CD4-positive, alpha-beta T cell (primary cell): ENCODE measurements around the gene RAD51B. TPM values are rescaled to one million over a fixed set of nuclear protein-coding genes. Genes with fewer than 3 reads are reported as not detected.

ENCODE experiments used
- ATAC-seq: fragments of 200-7000 bp; cut with Tn5 transposase; one replicate; pipeline ENCODE4 v1.10.0; 2022; ENCODE audit warnings: mild to moderate bottlenecking; ENCODE audit not compliant: poor library complexity
- CTCF ChIA-PET: fragments of 350-600 bp; sonication (Branson Sonifier 250); formaldehyde crosslinking; loops from one replicate; lab custom pipeline; 2021; ENCODE audit warnings: antibody characterized with exemption, inconsistent platforms; lab: Charles Lee
- POLR2A ChIA-PET: fragments of 350-600 bp; sonication (Branson Sonifier 250); formaldehyde crosslinking; loops from one replicate; lab custom pipeline; 2021; ENCODE audit warnings: antibody characterized with exemption, inconsistent platforms; lab: Charles Lee
- DNase-seq, 14 experiments: peaks; one replicate each; pipeline ENCODE4 v3.0.0-alpha.2; 2013 to 2020; ENCODE audit warnings: mixed read lengths in 2 of 14
- H3K27ac ChIP-seq, 2 donors: one replicate each; pipeline versions ENCODE4 v1.5.1 to v1.7.0; 2013; ENCODE audit warnings: low read length in 2 of 2, low read depth in 1 of 2, mild to moderate bottlenecking in 1 of 2
- H3K27me3 ChIP-seq, 2 experiments: 1 replicate in 1 of 2; 2 replicates in 1 of 2; pipeline versions ENCODE4 v1.6.1 to v1.7.0; 2013; ENCODE audit warnings: low read length in 2 of 2, control low read depth in 1 of 2, mild to moderate bottlenecking in 1 of 2, moderate library complexity in 1 of 2; ENCODE audit not compliant: insufficient read depth in 2 of 2, control insufficient read depth in 1 of 2
- H3K36me3 ChIP-seq: one replicate; pipeline ENCODE4 v1.6.1; 2013; ENCODE audit warnings: low read length, control low read depth; ENCODE audit not compliant: insufficient read depth
- H3K4me1 ChIP-seq: one replicate; pipeline ENCODE4 v1.6.1; 2013; ENCODE audit warnings: low read length, control low read depth; ENCODE audit not compliant: insufficient read depth
- H3K4me3 ChIP-seq: one replicate; pipeline ENCODE4 v1.5.1; 2013; ENCODE audit warnings: mild to moderate bottlenecking, low read length, moderate library complexity
- H3K9me3 ChIP-seq, 2 experiments: 1 replicate in 1 of 2; 2 replicates in 1 of 2; pipeline versions ENCODE4 v1.6.1 to v1.7.0; 2013; ENCODE audit warnings: low read length in 2 of 2, mild to moderate bottlenecking in 2 of 2, control low read depth in 1 of 2, moderate library complexity in 1 of 2; ENCODE audit not compliant: control insufficient read depth in 1 of 2, insufficient read depth in 1 of 2
- H3K27ac Mint-ChIP-seq: one replicate; pipeline ENCODE4 v1.8.0; 2020; ENCODE audit warnings: mixed read lengths
- H3K27me3 Mint-ChIP-seq: one replicate; pipeline ENCODE4 v1.8.0; 2021; ENCODE audit warnings: mixed read lengths
- H3K36me3 Mint-ChIP-seq: one replicate; pipeline ENCODE4 v1.8.0; 2021; ENCODE audit warnings: low read depth, mixed read lengths
- H3K4me1 Mint-ChIP-seq: one replicate; pipeline ENCODE4 v1.8.0; 2021; ENCODE audit warnings: low read depth, mixed read lengths
- H3K4me3 Mint-ChIP-seq: one replicate; pipeline ENCODE4 v1.8.0; 2020; ENCODE audit warnings: mild to moderate bottlenecking, mixed read lengths
- H3K9me3 Mint-ChIP-seq: one replicate; pipeline ENCODE4 v1.8.0; 2020; ENCODE audit warnings: mixed read lengths
- intact Hi-C, 2 experiments: fragments of 100-400 bp; cut with DNase I in 1 of 2; cut with micrococcal nuclease in 1 of 2; formaldehyde crosslinking; loops; one replicate each; pipeline versions ENCODE4 v1.15.1 to v1.9.0; 2023 to 2025; cut with DNase I, micrococcal nuclease
- total RNA-seq, 174 experiments: library from RNA in 2 of 174; stranded (reverse) in 2 of 174; gene quantifications; one replicate each; pipeline ENCODE4 v1.2.3 and lab custom pipeline; 2021 to 2026
- TF ChIP-seq, protein P1 (sequence below): fragments of 200-600 bp; IDR thresholded peaks from one replicate; pipeline ENCODE4 v1.8.0; 2022; ENCODE audit warnings: antibody characterized with exemption, mild to moderate bottlenecking

The RAD51B gene
- total RNA-seq, 2 experiments from 2014 or later: 18.4 to 20.0 TPM

DNA sequence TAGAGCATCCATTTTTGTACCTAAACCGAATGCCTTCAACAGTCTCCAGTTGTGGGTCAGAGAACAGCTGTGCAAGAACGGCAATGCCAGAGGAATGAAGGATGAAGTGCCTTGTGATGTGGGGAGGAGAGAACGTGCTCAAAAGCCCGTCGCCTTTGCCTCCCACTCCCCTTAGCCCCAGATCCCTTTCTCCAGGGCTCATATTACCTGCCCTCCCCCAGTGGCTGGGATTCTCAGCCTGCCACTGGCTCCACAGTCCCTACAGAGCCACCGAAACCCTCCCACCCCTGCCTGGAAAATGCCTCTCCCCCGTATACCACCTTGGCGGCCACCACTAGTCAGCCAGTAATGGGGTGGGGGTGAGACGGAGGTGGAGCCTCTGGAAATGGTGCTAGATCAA lies 814.8 kb downstream of the RAD51B start:
- intact Hi-C loops: no loop called here
- H3K9me3 Mint-ChIP-seq: no peaks in the 10 kb centered on the region
- no peaks in the 10 kb centered on the region for H3K36me3 Mint-ChIP-seq
- Histone ChIP-seq H3K27me3 (no peaks in the 10 kb centered on the region), H3K27ac (no peak overlapping the region), H3K9me3 (no peaks in the 10 kb centered on the region), H3K4me3 (no peak overlapping the region), H3K4me1 (peaks cover 20% of the 10 kb centered on the region), H3K36me3 (no peaks in the 10 kb centered on the region)
- ATAC-seq (no peak), DNase-seq (no peak)
- TF ChIP-seq, protein P1, sequence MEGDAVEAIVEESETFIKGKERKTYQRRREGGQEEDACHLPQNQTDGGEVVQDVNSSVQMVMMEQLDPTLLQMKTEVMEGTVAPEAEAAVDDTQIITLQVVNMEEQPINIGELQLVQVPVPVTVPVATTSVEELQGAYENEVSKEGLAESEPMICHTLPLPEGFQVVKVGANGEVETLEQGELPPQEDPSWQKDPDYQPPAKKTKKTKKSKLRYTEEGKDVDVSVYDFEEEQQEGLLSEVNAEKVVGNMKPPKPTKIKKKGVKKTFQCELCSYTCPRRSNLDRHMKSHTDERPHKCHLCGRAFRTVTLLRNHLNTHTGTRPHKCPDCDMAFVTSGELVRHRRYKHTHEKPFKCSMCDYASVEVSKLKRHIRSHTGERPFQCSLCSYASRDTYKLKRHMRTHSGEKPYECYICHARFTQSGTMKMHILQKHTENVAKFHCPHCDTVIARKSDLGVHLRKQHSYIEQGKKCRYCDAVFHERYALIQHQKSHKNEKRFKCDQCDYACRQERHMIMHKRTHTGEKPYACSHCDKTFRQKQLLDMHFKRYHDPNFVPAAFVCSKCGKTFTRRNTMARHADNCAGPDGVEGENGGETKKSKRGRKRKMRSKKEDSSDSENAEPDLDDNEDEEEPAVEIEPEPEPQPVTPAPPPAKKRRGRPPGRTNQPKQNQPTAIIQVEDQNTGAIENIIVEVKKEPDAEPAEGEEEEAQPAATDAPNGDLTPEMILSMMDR: no peak
- no peak overlapping the region for H3K4me3 Mint-ChIP-seq
- ChIA-PET POLR2A (no interaction called here), CTCF (no interaction called here)
- no peak overlapping the region for H3K27ac Mint-ChIP-seq
- H3K27me3 Mint-ChIP-seq: no peaks in the 10 kb centered on the region
- H3K4me1 Mint-ChIP-seq: peaks cover 7% of the 10 kb centered on the region

DNA sequence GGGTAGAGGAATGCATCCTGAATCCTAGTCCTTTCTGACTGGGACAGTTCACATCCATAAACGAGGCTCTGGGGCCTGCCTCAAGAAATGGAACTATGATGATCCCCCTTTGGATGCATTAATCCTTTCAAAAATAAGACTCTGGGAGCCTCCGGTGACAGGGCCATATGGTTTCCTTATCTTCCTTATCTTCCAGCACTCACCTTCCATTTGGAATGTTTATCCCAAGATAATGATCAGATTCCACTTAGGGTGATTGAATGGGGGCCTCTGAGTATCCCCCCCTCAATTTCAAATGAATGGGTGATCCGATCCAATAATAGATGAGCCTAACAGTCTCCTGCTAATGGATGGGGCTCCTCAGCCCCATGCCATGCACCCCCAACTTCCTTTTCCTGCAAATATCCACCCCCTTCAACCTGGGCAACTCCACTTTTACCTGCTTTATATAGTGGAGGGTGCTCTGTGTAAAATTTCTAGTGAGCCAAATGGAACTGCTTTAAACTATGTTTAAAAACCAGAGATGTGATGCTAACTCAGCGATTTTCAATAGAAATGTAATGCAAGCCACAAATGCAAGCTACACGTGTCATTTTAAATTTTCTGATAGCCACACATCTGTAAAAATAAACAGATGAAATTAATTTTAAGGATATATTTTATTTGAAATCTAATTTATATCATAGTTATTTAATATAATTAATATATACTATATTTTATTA lies 815.5 kb downstream of the RAD51B start:
- CTCF ChIA-PET: no interaction called here
- no peak for ATAC-seq
- H3K9me3 ChIP-seq: no peaks in the 10 kb centered on the region
- no peaks in the 10 kb centered on the region for H3K9me3 Mint-ChIP-seq
- intact Hi-C loops: no loop called here
- no peaks in the 10 kb centered on the region for H3K36me3 Mint-ChIP-seq
- H3K27ac Mint-ChIP-seq: no peak overlapping the region
- H3K27ac ChIP-seq: no peak overlapping the region
- no peaks in the 10 kb centered on the region for H3K27me3 ChIP-seq
- TF ChIP-seq, protein P1: no peak
- H3K4me3 Mint-ChIP-seq: no peak overlapping the region
- H3K36me3 ChIP-seq: no peaks in the 10 kb centered on the region
- H3K4me1 ChIP-seq: peaks cover 19% of the 10 kb centered on the region
- no peak overlapping the region for H3K4me3 ChIP-seq
- no peak for DNase-seq
- peaks cover 5% of the 10 kb centered on the region for H3K4me1 Mint-ChIP-seq
- no peaks in the 10 kb centered on the region for H3K27me3 Mint-ChIP-seq
- POLR2A ChIA-PET: no interaction called here

DNA sequence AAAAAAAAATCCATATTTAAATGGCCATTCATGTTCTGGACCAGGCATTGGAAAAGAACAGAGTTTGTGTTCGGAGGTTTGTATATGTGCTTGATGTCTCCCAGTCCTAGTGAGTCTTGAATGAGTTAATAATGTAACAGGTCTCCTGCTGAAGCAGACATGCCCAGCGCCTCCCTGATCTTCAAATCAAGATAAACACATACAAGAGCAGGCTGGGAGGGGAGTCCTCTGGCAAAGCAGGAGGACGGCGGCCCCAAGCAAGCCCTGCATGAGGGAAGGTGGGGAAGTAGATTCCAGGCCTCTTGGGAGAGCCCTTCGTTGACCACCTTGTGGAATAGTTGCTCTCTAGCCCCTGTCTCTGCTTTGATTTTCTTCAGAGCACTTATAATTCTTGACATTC lies 817.0 kb downstream of the RAD51B start:
- Histone ChIP-seq H3K36me3 (no peaks in the 10 kb centered on the region), H3K4me3 (no peak overlapping the region), H3K4me1 (peaks cover 19% of the 10 kb centered on the region), H3K27ac (no peak overlapping the region), H3K9me3 (peaks cover 0 to 7% of the 10 kb centered on the region in 2 experiments), H3K27me3 (no peaks in the 10 kb centered on the region)
- Mint-ChIP-seq H3K27ac (no peak overlapping the region), H3K27me3 (no peaks in the 10 kb centered on the region), H3K9me3 (peaks cover 4% of the 10 kb centered on the region), H3K4me1 (peaks cover 4% of the 10 kb centered on the region), H3K4me3 (no peak overlapping the region), H3K36me3 (no peaks in the 10 kb centered on the region)
- TF ChIP-seq, protein P1: no peak
- POLR2A ChIA-PET: interaction anchor here (1.1 kb wide), 1 partner anchor 9 kb away, joined by 3 read pairs; no protein-coding TSS in a partner anchor
- no peak for ATAC-seq
- no peak for DNase-seq
- intact Hi-C loops: no loop called here
- CTCF ChIA-PET: no interaction called here
